HG03064 (cell line): ENCODE results near the gene ENTPD2.

ENCODE experiments used
- ATAC-seq: cut with Tn5 transposase; IDR thresholded peaks from one replicate; pipeline ENCODE4 v1.9.1; 2021; ENCODE audit warnings: low read depth; ENCODE audit not compliant: unreplicated experiment

Gene ENTPD2

GRCh38 chr9:137018761-137019559 lies 34.9 kb downstream of the ENTPD2 start:
- ATAC-seq, result no peak

GRCh38 chr9:137017791-137018497 lies 35.9 kb downstream of the ENTPD2 start:
- no peak for ATAC-seq

- ATAC-seq, result no peak
Observed at GRCh38 chr9:137017071-137017470, 36.8 kb downstream of the ENTPD2 start.

- no peak for ATAC-seq
Observed at GRCh38 chr9:137016436-137016835, 37.4 kb downstream of the ENTPD2 start.

- no peak for ATAC-seq
Observed at GRCh38 chr9:137015976-137016375, 37.9 kb downstream of the ENTPD2 start.

GRCh38 chr9:137015540-137015930 lies 38.3 kb downstream of the ENTPD2 start:
- no peak for ATAC-seq

GRCh38 chr9:137014776-137015539 lies 38.9 kb downstream of the ENTPD2 start:
- ATAC-seq, result no peak

GRCh38 chr9:137014166-137014565 lies 39.7 kb downstream of the ENTPD2 start:
- ATAC-seq, result no peak

- ATAC-seq, result no peak
Observed at GRCh38 chr9:137013571-137013940, 40.3 kb downstream of the ENTPD2 start.

GRCh38 chr9:137012694-137013570 lies 40.9 kb downstream of the ENTPD2 start:
- no peak for ATAC-seq

- ATAC-seq, result no peak
Observed at GRCh38 chr9:137011907-137012675, 41.8 kb downstream of the ENTPD2 start.

- ATAC-seq, result no peak
Observed at GRCh38 chr9:137011156-137011555, 42.7 kb downstream of the ENTPD2 start.

- no peak for ATAC-seq
Observed at GRCh38 chr9:137009938-137010732, 43.7 kb downstream of the ENTPD2 start.

- ATAC-seq, result no peak
Observed at GRCh38 chr9:137009217-137009616, 44.6 kb downstream of the ENTPD2 start.

- ATAC-seq, result no peak
Observed at GRCh38 chr9:137008312-137008711, 45.5 kb downstream of the ENTPD2 start.

- ATAC-seq, result no peak
Observed at GRCh38 chr9:137007816-137008270, 46.0 kb downstream of the ENTPD2 start.

GRCh38 chr9:137007108-137007815 lies 46.6 kb downstream of the ENTPD2 start:
- no peak for ATAC-seq
